GM10248 (cell line): ENCODE data around the gene MYBBP1A.

Experiments used
- CTCF ChIA-PET: fragments of 300-600 bp; sonication (Branson Sonifier 250); formaldehyde crosslinking; extraction: SDS; loops from one replicate; lab custom pipeline; 2021; ENCODE audit warnings: antibody characterized with exemption; lab: Yijun Ruan, JAX
- POLR2A ChIA-PET: fragments of 350-650 bp; sonication (Branson Sonifier 250); formaldehyde crosslinking; extraction: SDS; loops from one replicate; lab custom pipeline; 2020; ENCODE audit warnings: antibody characterized with exemption; lab: Yijun Ruan, JAX
- DNase-seq: peaks from one replicate; pipeline ENCODE4 v3.0.0; 2012; ENCODE audit errors: extremely low spot score
- CTCF ChIP-seq: IDR thresholded peaks from 2 replicates; pipeline ENCODE4 v1.5.1; 2012; ENCODE audit warnings: mild to moderate bottlenecking, low read depth; ENCODE audit errors: extremely low read depth, missing control alignments, control extremely low read depth

MYBBP1A gene

GRCh38 chr17:4520060-4520893 lies 34.9 kb downstream of the MYBBP1A start:
- CTCF ChIA-PET = interaction anchor here (2.6 kb wide), 1 partner anchor 47 kb away, joined by 8 read pairs; no protein-coding TSS in a partner anchor

GRCh38 chr17:4519361-4519788 lies 35.8 kb downstream of the MYBBP1A start:
- POLR2A ChIA-PET = no interaction called here

More at GRCh38 chr17:4520060-4520893, 34.9 kb downstream of the MYBBP1A start:
- no peak for DNase-seq
- POLR2A ChIA-PET = no interaction called here
- TF ChIP-seq CTCF = no peak

GRCh38 chr17:4518901-4519300 lies 36.3 kb downstream of the MYBBP1A start:
- ChIA-PET POLR2A (no interaction called here), CTCF (interaction anchor here (2.6 kb wide), 1 partner anchor 48 kb away, joined by 8 read pairs; no protein-coding TSS in a partner anchor)
- TF ChIP-seq CTCF = no peak
- no peak for DNase-seq

More at GRCh38 chr17:4519361-4519788, 35.8 kb downstream of the MYBBP1A start:
- DNase-seq = no peak
- no peak for TF ChIP-seq CTCF
- CTCF ChIA-PET = interaction anchor here (2.6 kb wide), 1 partner anchor 48 kb away, joined by 8 read pairs; no protein-coding TSS in a partner anchor

GRCh38 chr17:4516735-4517134 lies 38.4 kb downstream of the MYBBP1A start:
- ChIA-PET POLR2A (no interaction called here), CTCF (interaction anchor here (0.8 kb wide), 1 partner anchor 48 kb away, joined by 3 read pairs; no protein-coding TSS in a partner anchor)
- TF ChIP-seq CTCF = no peak
- DNase-seq = no peak

- ChIA-PET POLR2A (no interaction called here), CTCF (no interaction called here)
- no peak for TF ChIP-seq CTCF
Observed at GRCh38 chr17:4515501-4515900, 39.7 kb downstream of the MYBBP1A start.

GRCh38 chr17:4514779-4515178 lies 40.4 kb downstream of the MYBBP1A start:
- CTCF ChIA-PET = interaction anchor here (0.9 kb wide), 1 partner anchor 10 kb away, joined by 3 read pairs; no protein-coding TSS in a partner anchor
- DNase-seq = no peak
- TF ChIP-seq CTCF = no peak
- POLR2A ChIA-PET = no interaction called here

More at GRCh38 chr17:4515501-4515900, 39.7 kb downstream of the MYBBP1A start:
- DNase-seq = no peak
